ENCODE results near the gene NCKAP5.

Gene NCKAP5

GRCh38 chr2:132752421-132753206 lies 815.6 kb downstream of the NCKAP5 start:
- no peak for DNase-seq (ENCODE audit: low read depth)

- DNase-seq (ENCODE audit: low read depth), result no peak
Observed at GRCh38 chr2:132751836-132752235, 816.4 kb downstream of the NCKAP5 start.

GRCh38 chr2:132750606-132751005 lies 817.7 kb downstream of the NCKAP5 start:
- no peak for DNase-seq (ENCODE audit: low read depth)

- DNase-seq (ENCODE audit: low read depth), result no peak
Observed at GRCh38 chr2:132747046-132747445, 821.2 kb downstream of the NCKAP5 start.

GRCh38 chr2:132741754-132742153 lies 826.5 kb downstream of the NCKAP5 start:
- DNase-seq (ENCODE audit: low read depth), result no peak

- no peak for DNase-seq (ENCODE audit: low read depth)
Observed at GRCh38 chr2:132740081-132740720, 828.1 kb downstream of the NCKAP5 start.

- DNase-seq (ENCODE audit: low read depth), result no peak
Observed at GRCh38 chr2:132738223-132738622, 830.0 kb downstream of the NCKAP5 start.

- DNase-seq (ENCODE audit: low read depth), result no peak
Observed at GRCh38 chr2:132736059-132736458, 832.2 kb downstream of the NCKAP5 start.

- no peak for DNase-seq (ENCODE audit: low read depth)
Observed at GRCh38 chr2:132734961-132735360, 833.3 kb downstream of the NCKAP5 start.

GRCh38 chr2:132733094-132733493 lies 835.2 kb downstream of the NCKAP5 start:
- no peak for DNase-seq (ENCODE audit: low read depth)

GRCh38 chr2:132732694-132733093 lies 835.6 kb downstream of the NCKAP5 start:
- no peak for DNase-seq (ENCODE audit: low read depth)

GRCh38 chr2:132731441-132731840 lies 836.8 kb downstream of the NCKAP5 start:
- no peak for DNase-seq (ENCODE audit: low read depth)

- DNase-seq (ENCODE audit: low read depth), result no peak
Observed at GRCh38 chr2:132730611-132731010, 837.7 kb downstream of the NCKAP5 start.

- DNase-seq (ENCODE audit: low read depth), result no peak
Observed at GRCh38 chr2:132729522-132729921, 838.7 kb downstream of the NCKAP5 start.

- DNase-seq (ENCODE audit: low read depth), result no peak
Observed at GRCh38 chr2:132726155-132726554, 842.1 kb downstream of the NCKAP5 start.

GRCh38 chr2:132725748-132726147 lies 842.5 kb downstream of the NCKAP5 start:
- no peak for DNase-seq (ENCODE audit: low read depth)

- DNase-seq (ENCODE audit: low read depth), result no peak
Observed at GRCh38 chr2:132725148-132725547, 843.1 kb downstream of the NCKAP5 start.

- DNase-seq (ENCODE audit: low read depth), result no peak
Observed at GRCh38 chr2:132721938-132722337, 846.3 kb downstream of the NCKAP5 start.

- no peak for DNase-seq (ENCODE audit: low read depth)
Observed at GRCh38 chr2:132720393-132720792, 847.9 kb downstream of the NCKAP5 start.

GRCh38 chr2:132719480-132719879 lies 848.8 kb downstream of the NCKAP5 start:
- no peak for DNase-seq (ENCODE audit: low read depth)

- DNase-seq (ENCODE audit: low read depth), result no peak
Observed at GRCh38 chr2:132716954-132717353, 851.3 kb downstream of the NCKAP5 start.

- DNase-seq (ENCODE audit: low read depth), result no peak
Observed at GRCh38 chr2:132715386-132716351, 852.6 kb downstream of the NCKAP5 start.
